ENCODE measurements around the gene INSC.

- no peak for TF ChIP-seq CTCF (IDR thresholded peaks at IDR 0.05)
- no peak for TF ChIP-seq EP300 (IDR thresholded peaks at IDR 0.05)
- TF ChIP-seq POLR2A (IDR thresholded peaks at IDR 0.05): no peak
- no peak for TF ChIP-seq POLR2AphosphoS5 (IDR thresholded peaks at IDR 0.05)
Measured at GRCh38 chr11:15117751-15118150, 3.0 kb downstream of the INSC start.
